ENCODE results near the gene CENPB.

DNA sequence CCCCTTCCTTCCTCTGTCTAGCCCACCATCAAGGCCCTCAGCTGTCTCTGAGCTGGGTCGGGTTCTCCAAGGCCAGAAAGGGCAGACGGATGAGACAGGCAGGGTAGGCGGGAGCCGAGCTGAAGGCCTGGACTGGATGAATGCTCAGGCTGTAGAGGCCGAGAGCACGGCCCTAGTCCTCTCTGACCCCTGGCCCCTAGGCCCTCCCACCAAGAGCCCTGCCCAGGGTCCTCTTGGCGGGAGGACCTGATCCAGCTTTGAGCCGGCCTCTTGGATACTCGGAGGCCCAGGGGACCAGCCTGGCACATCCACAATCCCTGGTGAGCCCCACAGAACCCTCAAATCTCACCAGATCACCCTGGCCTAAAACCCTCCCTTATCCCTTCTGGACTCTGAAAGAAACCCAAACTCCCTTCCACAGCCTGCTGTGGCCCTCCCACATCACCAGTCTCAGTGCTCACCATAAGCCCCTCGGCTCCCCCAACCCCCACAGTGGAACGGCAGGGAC lies 27.2 kb downstream of the CENPB start:
- TF ChIP-seq EZH2 (IDR thresholded peaks at IDR 0.05; ENCODE audit: insufficient read depth, poor library complexity, severe bottlenecking) (no peak), EZH2phosphoT487 (IDR thresholded peaks at IDR 0.05; ENCODE audit: insufficient read depth, low read depth) (no peak)

Data from GM23248 (cell line).